Activated B cell treated with CpG ODN at 0.5 μM for 24 hours (primary cell): ENCODE results near the gene NUPR1. TPM values are rescaled to one million over a fixed set of nuclear protein-coding genes. Genes with fewer than 3 reads are reported as not detected.

Source experiments
- ATAC-seq: fragments of 200-7000 bp; cut with Tn5 transposase; one replicate; pipeline ENCODE4 v1.10.0; 2021; ENCODE audit warnings: low read depth, mild to moderate bottlenecking, moderate library complexity
- CTCF ChIA-PET: fragments of 350-600 bp; sonication (Branson Sonifier 250); formaldehyde crosslinking; loops from one replicate; lab custom pipeline; 2021; ENCODE audit warnings: antibody characterized with exemption; lab: Charles Lee
- POLR2A ChIA-PET: fragments of 350-600 bp; sonication (Branson Sonifier 250); formaldehyde crosslinking; loops from one replicate; lab custom pipeline; 2021; ENCODE audit warnings: antibody characterized with exemption; lab: Charles Lee
- DNase-seq: peaks from one replicate; pipeline ENCODE4 v3.0.0; 2022
- H3K27ac Mint-ChIP-seq: one replicate; pipeline ENCODE4 v1.8.0; 2020; ENCODE audit warnings: mixed read lengths
- H3K27me3 Mint-ChIP-seq: one replicate; pipeline ENCODE4 v1.8.0; 2021; ENCODE audit warnings: mixed read lengths
- H3K36me3 Mint-ChIP-seq: one replicate; pipeline ENCODE4 v1.8.0; 2021; ENCODE audit warnings: low read depth, mixed read lengths
- H3K4me1 Mint-ChIP-seq: one replicate; pipeline ENCODE4 v1.8.0; 2021; ENCODE audit warnings: mixed read lengths
- H3K4me3 Mint-ChIP-seq: one replicate; pipeline ENCODE4 v1.8.0; 2020; ENCODE audit warnings: mild to moderate bottlenecking, mixed read lengths
- H3K9me3 Mint-ChIP-seq: one replicate; pipeline ENCODE4 v1.8.0; 2020; ENCODE audit warnings: mixed read lengths
- intact Hi-C: fragments of 100-400 bp; cut with micrococcal nuclease; formaldehyde crosslinking; loops from one replicate; pipeline ENCODE4 v1.15.1; 2024
- total RNA-seq: library from RNA; stranded (reverse); gene quantifications from 2 replicates; pipeline ENCODE4 v1.2.3, GENCODE V29; 2022
- TF ChIP-seq, protein P1 (sequence below): fragments of 200-600 bp; IDR thresholded peaks from one replicate; pipeline ENCODE4 v1.8.0; 2022; ENCODE audit warnings: antibody characterized with exemption, mild to moderate bottlenecking

The NUPR1 gene
- total RNA-seq, 1 donor from 2014 or later: not detected

DNA sequence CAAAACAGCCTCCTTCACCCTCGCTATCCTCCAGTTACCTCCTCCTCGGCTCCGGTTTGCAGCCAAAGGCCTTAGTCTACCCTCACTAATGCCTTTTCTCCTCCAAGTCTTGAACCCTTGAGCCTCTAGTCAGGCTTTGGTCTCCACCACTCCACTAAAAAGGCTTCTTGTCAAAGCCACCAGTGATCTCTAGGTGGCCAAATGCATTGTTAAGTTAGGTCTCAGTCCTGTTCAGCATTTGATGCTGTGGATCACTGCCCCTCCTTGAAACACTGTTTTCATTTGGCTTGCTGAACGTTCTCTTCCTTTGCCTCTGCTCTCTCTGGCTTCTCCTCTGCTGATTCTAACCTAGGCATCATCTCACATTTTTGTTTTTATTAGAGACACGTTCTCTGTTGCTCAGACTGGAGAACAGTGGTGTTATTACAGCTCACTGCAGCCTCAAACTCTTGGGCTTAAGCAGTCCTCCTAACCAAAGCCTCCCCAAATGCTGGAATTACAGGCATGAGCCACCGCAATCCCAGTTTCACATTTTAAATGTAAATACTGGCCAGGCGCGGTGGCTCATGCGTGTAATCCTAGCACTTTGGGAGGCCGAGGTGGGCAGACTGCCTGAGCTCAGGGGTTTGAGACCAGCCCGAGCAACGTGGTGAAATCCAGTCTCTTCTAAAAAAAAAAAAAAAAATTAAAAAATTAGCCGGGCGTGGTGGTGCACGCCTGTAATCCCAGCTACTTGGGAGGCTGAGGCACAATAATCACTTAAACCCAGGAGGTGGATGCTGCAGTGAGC, 16.1 kb upstream of the NUPR1 start:
- intact Hi-C loops: loop anchor here (5.0 kb wide), 2 partner anchors 62 to 267 kb away; partner anchors contain the start of gene ATXN2L
- ChIA-PET POLR2A (interaction anchor here (0.5 to 4.0 kb wide), 6 partner anchors 13 to 85 kb away, joined by 3 to 20 read pairs (median 4); partner anchors contain the start of genes APOBR and CLN3), CTCF (interaction anchor here (1.1 kb wide), 1 partner anchor 11 kb away, joined by 3 read pairs; no protein-coding TSS in a partner anchor)
- Mint-ChIP-seq H3K27ac (peak overlapping the region; percentile 71), H3K9me3 (no peaks in the 10 kb centered on the region), H3K27me3 (no peaks in the 10 kb centered on the region), H3K4me1 (peaks cover 27% of the 10 kb centered on the region), H3K4me3 (peak overlapping the region; percentile 76), H3K36me3 (peaks cover 29% of the 10 kb centered on the region)
- TF ChIP-seq, protein P1, sequence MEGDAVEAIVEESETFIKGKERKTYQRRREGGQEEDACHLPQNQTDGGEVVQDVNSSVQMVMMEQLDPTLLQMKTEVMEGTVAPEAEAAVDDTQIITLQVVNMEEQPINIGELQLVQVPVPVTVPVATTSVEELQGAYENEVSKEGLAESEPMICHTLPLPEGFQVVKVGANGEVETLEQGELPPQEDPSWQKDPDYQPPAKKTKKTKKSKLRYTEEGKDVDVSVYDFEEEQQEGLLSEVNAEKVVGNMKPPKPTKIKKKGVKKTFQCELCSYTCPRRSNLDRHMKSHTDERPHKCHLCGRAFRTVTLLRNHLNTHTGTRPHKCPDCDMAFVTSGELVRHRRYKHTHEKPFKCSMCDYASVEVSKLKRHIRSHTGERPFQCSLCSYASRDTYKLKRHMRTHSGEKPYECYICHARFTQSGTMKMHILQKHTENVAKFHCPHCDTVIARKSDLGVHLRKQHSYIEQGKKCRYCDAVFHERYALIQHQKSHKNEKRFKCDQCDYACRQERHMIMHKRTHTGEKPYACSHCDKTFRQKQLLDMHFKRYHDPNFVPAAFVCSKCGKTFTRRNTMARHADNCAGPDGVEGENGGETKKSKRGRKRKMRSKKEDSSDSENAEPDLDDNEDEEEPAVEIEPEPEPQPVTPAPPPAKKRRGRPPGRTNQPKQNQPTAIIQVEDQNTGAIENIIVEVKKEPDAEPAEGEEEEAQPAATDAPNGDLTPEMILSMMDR: no peak
- DNase-seq: no peak
- no peak for ATAC-seq

DNA sequence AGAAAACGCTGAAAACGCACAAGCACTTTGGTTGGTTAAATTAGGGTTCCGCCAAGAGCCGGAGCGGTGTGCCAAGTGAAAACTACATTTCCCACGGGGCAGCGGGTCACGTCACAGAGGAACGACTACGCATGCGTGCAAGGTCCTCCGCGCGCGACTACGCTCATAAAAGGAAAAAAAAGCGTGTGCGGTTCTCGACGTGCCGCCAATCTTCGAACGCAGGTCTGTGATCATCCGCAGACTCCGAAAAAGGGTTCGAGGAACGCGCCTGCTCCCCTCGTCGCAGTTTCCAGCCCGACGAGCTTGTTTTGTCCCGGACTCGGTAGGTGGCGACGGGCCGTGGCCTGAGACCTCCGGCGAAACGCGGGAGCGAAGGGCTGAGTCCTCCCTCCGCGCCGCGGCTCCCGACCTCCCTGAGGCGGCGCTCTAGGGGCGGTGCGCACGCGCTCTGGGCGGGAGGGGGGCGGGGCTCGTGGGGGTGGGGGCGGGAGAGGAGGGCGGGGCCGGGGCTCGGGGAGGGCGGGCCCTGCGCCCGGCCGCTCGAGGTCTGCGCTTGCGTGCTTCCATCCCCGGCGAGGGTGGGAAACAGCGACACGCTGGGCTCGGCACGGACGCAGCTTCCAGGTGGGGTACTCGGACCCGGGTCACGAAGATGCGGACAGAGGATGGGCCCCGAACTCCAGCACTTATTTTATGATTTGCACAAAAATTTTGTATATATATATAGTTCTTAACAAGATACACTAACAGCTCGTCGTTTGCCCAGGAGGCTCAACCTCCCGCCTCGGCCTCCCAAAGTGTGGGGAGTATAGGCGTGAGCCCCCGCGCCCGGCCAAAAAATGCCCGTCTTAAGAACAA, 15.2 kb upstream of the NUPR1 start, which contains the start of gene SGF29:
SGF29 (plus strand) TSS at position 145 of the 858 bp plus-strand sequence. CDS start 27,150 bp downstream, outside the sequence.
- Mint-ChIP-seq H3K27me3 (peaks cover 4% of the 10 kb centered on the region), H3K4me1 (peaks cover 27% of the 10 kb centered on the region), H3K27ac (peak within 1 kb of the TSS; percentile 97), H3K9me3 (no peaks in the 10 kb centered on the region), H3K36me3 (peaks cover 22% of the 10 kb centered on the region), H3K4me3 (peak within 1 kb of the TSS; percentile 91)
- TF ChIP-seq, protein P1: no peak
- POLR2A ChIA-PET: interaction anchor here (0.6 to 4.0 kb wide), 8 partner anchors 12 to 370 kb away, joined by 3 to 20 read pairs (median 4); partner anchors contain the start of genes APOBR and CLN3
- intact Hi-C loops: loop anchor here (1.0 to 5.0 kb wide), 3 partner anchors 60 to 268 kb away; partner anchors contain the start of genes APOBR and ATXN2L
- DNase-seq (peak; percentile 86), ATAC-seq (peak; percentile 90)
- CTCF ChIA-PET: interaction anchor here (1.1 kb wide), 1 partner anchor 10 kb away, joined by 3 read pairs; no protein-coding TSS in a partner anchor

GRCh38 chr16:28549301-28549899, 10.6 kb upstream of the NUPR1 start:
- Mint-ChIP-seq H3K27me3 (peaks cover 16% of the 10 kb centered on the region), H3K4me3 (no peak overlapping the region), H3K36me3 (peaks cover 2% of the 10 kb centered on the region), H3K9me3 (no peaks in the 10 kb centered on the region), H3K27ac (no peak overlapping the region), H3K4me1 (peaks cover 8% of the 10 kb centered on the region)
- ATAC-seq (no peak), DNase-seq (no peak)
- ChIA-PET CTCF (no interaction called here), POLR2A (interaction anchor here (0.6 kb wide), 1 partner anchor 269 kb away, joined by 9 read pairs; no protein-coding TSS in a partner anchor)
- intact Hi-C loops: no loop called here
- TF ChIP-seq, protein P1: no peak

DNA sequence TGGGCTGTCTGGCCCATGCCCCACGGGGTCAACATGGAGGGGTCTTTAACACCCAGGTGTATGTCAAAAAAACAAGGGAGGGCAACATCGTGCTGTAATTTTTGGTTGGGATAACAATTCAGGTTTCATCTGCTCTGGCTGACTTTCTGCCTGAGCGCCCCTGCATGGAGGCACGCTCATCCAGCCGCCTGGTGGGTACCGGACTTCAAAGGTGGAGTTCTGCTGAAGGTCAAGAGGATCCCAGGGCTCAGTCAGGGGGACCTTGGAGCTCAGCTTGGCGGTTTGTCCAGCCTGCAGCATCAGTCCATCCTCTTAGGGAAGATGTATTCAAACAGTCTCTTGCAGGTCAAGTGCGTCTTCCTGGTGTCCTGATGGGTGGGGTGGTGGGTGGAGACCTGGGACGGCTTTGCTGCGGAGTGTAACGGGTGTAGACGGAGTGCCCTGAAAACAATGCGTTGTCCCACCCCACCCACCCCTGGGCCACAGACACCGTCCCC, 9.6 kb upstream of the NUPR1 start:
- intact Hi-C loops: no loop called here
- H3K4me1 Mint-ChIP-seq: peaks cover 3% of the 10 kb centered on the region
- H3K27ac Mint-ChIP-seq: no peak overlapping the region
- ATAC-seq: no peak
- H3K9me3 Mint-ChIP-seq: no peaks in the 10 kb centered on the region
- DNase-seq: no peak
- POLR2A ChIA-PET: no interaction called here
- H3K27me3 Mint-ChIP-seq: peaks cover 18% of the 10 kb centered on the region
- TF ChIP-seq, protein P1: no peak
- CTCF ChIA-PET: interaction anchor here (0.6 kb wide), 1 partner anchor 399 kb away, joined by 3 read pairs; no protein-coding TSS in a partner anchor
- H3K36me3 Mint-ChIP-seq: no peaks in the 10 kb centered on the region
- H3K4me3 Mint-ChIP-seq: no peak overlapping the region
